Trophoblast cell (in vitro differentiated cells and primary cell): ENCODE results near the gene LKAAEAR1.

Experiments
- DNase-seq, 2 donors: peaks; one replicate each; pipeline ENCODE4 v3.0.0-alpha.2; 2016
- H2AFZ ChIP-seq: 2 replicates; pipeline ENCODE4 v1.6.1; 2013; ENCODE audit warnings: low read length, moderate library complexity, mild to moderate bottlenecking; ENCODE audit not compliant: insufficient read depth, poor library complexity
- H2AK5ac ChIP-seq: 2 replicates; pipeline ENCODE4 v1.6.1; 2013; ENCODE audit warnings: mild to moderate bottlenecking, low read length
- H2BK120ac ChIP-seq: 2 replicates; pipeline ENCODE4 v1.6.1; 2013; ENCODE audit warnings: low read length, mild to moderate bottlenecking, moderate library complexity; ENCODE audit not compliant: insufficient read depth, poor library complexity
- H2BK12ac ChIP-seq: 2 replicates; pipeline ENCODE4 v1.6.1; 2013; ENCODE audit warnings: mild to moderate bottlenecking, low read length, moderate library complexity
- H2BK5ac ChIP-seq: 2 replicates; pipeline ENCODE4 v1.6.1; 2013; ENCODE audit warnings: low read length, low read depth, moderate library complexity, mild to moderate bottlenecking; ENCODE audit not compliant: poor library complexity
- H3K14ac ChIP-seq: 2 replicates; pipeline ENCODE4 v1.6.1; 2013; ENCODE audit warnings: mild to moderate bottlenecking, low read length
- H3K18ac ChIP-seq: 2 replicates; pipeline ENCODE4 v1.6.1; 2013; ENCODE audit warnings: mild to moderate bottlenecking, low read length
- H3K23ac ChIP-seq: 2 replicates; pipeline ENCODE4 v1.6.1; 2013; ENCODE audit warnings: low read length
- H3K27ac ChIP-seq: 2 replicates; pipeline ENCODE4 v1.5.1; 2013; ENCODE audit warnings: low read depth, mild to moderate bottlenecking, inconsistent platforms, low read length, moderate library complexity
- H3K27me3 ChIP-seq: 2 replicates; pipeline ENCODE4 v1.6.1; 2013; ENCODE audit warnings: inconsistent platforms, mild to moderate bottlenecking, low read length, moderate library complexity; ENCODE audit not compliant: insufficient read depth
- H3K36me3 ChIP-seq, 2 experiments: 1 replicate in 1 of 2; 2 replicates in 1 of 2; pipeline ENCODE4 v1.6.1; 2013; ENCODE audit warnings: low read length in 2 of 2, mild to moderate bottlenecking in 2 of 2, moderate library complexity in 1 of 2; ENCODE audit not compliant: insufficient read depth in 2 of 2, control insufficient read depth in 1 of 2
- H3K4ac ChIP-seq: 2 replicates; pipeline ENCODE4 v1.6.1; 2013; ENCODE audit warnings: low read depth, mild to moderate bottlenecking, low read length, moderate library complexity
- H3K4me1 ChIP-seq, 2 experiments: 1 replicate in 1 of 2; 2 replicates in 1 of 2; pipeline ENCODE4 v1.6.1; 2013; ENCODE audit warnings: low read length in 2 of 2, mild to moderate bottlenecking in 2 of 2, moderate library complexity in 1 of 2; ENCODE audit not compliant: insufficient read depth in 2 of 2, control insufficient read depth in 1 of 2
- H3K4me2 ChIP-seq: 2 replicates; pipeline ENCODE4 v1.6.1; 2013; ENCODE audit warnings: inconsistent platforms, mild to moderate bottlenecking, low read length, moderate library complexity
- H3K4me3 ChIP-seq: 2 replicates; pipeline ENCODE4 v1.5.1; 2013; ENCODE audit warnings: mild to moderate bottlenecking, low read depth, low read length, inconsistent platforms
- H3K79me1 ChIP-seq: one replicate; pipeline ENCODE4 v1.6.1; 2013; ENCODE audit warnings: low read length
- H3K79me2 ChIP-seq: 2 replicates; pipeline ENCODE4 v1.6.1; 2013; ENCODE audit warnings: low read length, mild to moderate bottlenecking; ENCODE audit not compliant: control insufficient read depth, insufficient read depth, poor library complexity
- H3K9ac ChIP-seq: 2 replicates; pipeline ENCODE4 v1.6.1; 2013; ENCODE audit warnings: mild to moderate bottlenecking, low read length
- H3K9me3 ChIP-seq: 2 replicates; pipeline ENCODE4 v1.6.1; 2013; ENCODE audit warnings: low read depth, mild to moderate bottlenecking, control low read depth, inconsistent platforms, low read length; ENCODE audit not compliant: insufficient read depth
- H4K12ac ChIP-seq: 2 replicates; pipeline ENCODE4 v1.6.1; 2013; ENCODE audit warnings: low read depth, mild to moderate bottlenecking, low read length, moderate library complexity
- H4K8ac ChIP-seq: 2 replicates; pipeline ENCODE4 v1.6.1; 2013; ENCODE audit warnings: low read depth, mild to moderate bottlenecking, low read length, moderate library complexity
- H4K91ac ChIP-seq: one replicate; pipeline ENCODE4 v1.6.1; 2013; ENCODE audit warnings: low read depth, mild to moderate bottlenecking, low read length, moderate library complexity
- WGBS: extraction: QIAGEN DNeasy Blood & Tissue Kit; methylation state at CpG from one replicate; pipeline ENCODE4 v1.1.7; 2013; ENCODE audit warnings: missing lambda C conversion rate; ENCODE audit not compliant: insufficient read length, insufficient coverage; ENCODE audit errors: extremely low coverage; 5-methylcytosine and 5-hydroxymethylcytosine counted together

LKAAEAR1 gene

GRCh38 chr20:64044484-64045247 lies 39.5 kb downstream of the LKAAEAR1 start:
- no peak overlapping the region for H3K4me2 ChIP-seq
- no peak overlapping the region for H2AFZ ChIP-seq
- no peak overlapping the region for H3K4me3 ChIP-seq
- H4K12ac ChIP-seq, result no peak overlapping the region
- DNase-seq, result peak in 1 of 2 donors; percentile 21
- H2BK12ac ChIP-seq, result no peak overlapping the region
- H3K27me3 ChIP-seq, result peaks cover 31% of the 10 kb centered on the region
- no peak overlapping the region for H3K27ac ChIP-seq
- no peak overlapping the region for H2BK120ac ChIP-seq
- no peak overlapping the region for H3K14ac ChIP-seq
- no peak overlapping the region for H3K18ac ChIP-seq
- H3K4ac ChIP-seq, result no peak overlapping the region
- H3K4me1 ChIP-seq, result peaks cover 0 to 21% of the 10 kb centered on the region in 2 experiments
- H2AK5ac ChIP-seq, result no peak overlapping the region
- H3K9me3 ChIP-seq, result no peaks in the 10 kb centered on the region
- H3K79me2 ChIP-seq, result peaks cover 3% of the 10 kb centered on the region
- H3K79me1 ChIP-seq, result peaks cover 3% of the 10 kb centered on the region
- no peaks in the 10 kb centered on the region for H3K36me3 ChIP-seq
- no peak overlapping the region for H3K23ac ChIP-seq
- H4K91ac ChIP-seq, result no peak overlapping the region
- H2BK5ac ChIP-seq, result no peak overlapping the region
- no peak overlapping the region for H3K9ac ChIP-seq
- H4K8ac ChIP-seq, result no peak overlapping the region
- no CpG with 5 or more reads among the region's 14 CpGs for WGBS

- Histone ChIP-seq H2AFZ (no peak overlapping the region), H2BK120ac (no peak overlapping the region), H2BK12ac (no peak overlapping the region), H3K9me3 (no peaks in the 10 kb centered on the region), H3K4me2 (no peak overlapping the region), H3K4ac (no peak overlapping the region), H2BK5ac (no peak overlapping the region), H3K18ac (no peak overlapping the region), H4K12ac (no peak overlapping the region), H2AK5ac (no peak overlapping the region), H3K27ac (no peak overlapping the region), H4K91ac (no peak overlapping the region), H3K4me3 (no peak overlapping the region), H3K4me1 (peaks cover 0 to 24% of the 10 kb centered on the region in 2 experiments), H3K14ac (no peak overlapping the region), H3K23ac (no peak overlapping the region), H3K36me3 (no peaks in the 10 kb centered on the region), H3K27me3 (peaks cover 24% of the 10 kb centered on the region), H3K79me2 (peaks cover 3% of the 10 kb centered on the region), H3K9ac (no peak overlapping the region), H4K8ac (no peak overlapping the region), H3K79me1 (peaks cover 4% of the 10 kb centered on the region)
- 100% methylated on average over 1 of the region's 9 CpGs for WGBS
- DNase-seq, result no peak
Observed at GRCh38 chr20:64043768-64044167, 40.4 kb downstream of the LKAAEAR1 start.

GRCh38 chr20:64042054-64042781 lies 42.0 kb downstream of the LKAAEAR1 start:
- Histone ChIP-seq H4K91ac (peak overlapping the region; percentile 84), H3K79me1 (peaks cover 7% of the 10 kb centered on the region), H3K4me2 (peak overlapping the region; percentile 65), H2BK120ac (peak overlapping the region; percentile 29), H3K4ac (no peak overlapping the region), H3K4me1 (peaks cover 9 to 24% of the 10 kb centered on the region in 2 experiments), H3K27ac (no peak overlapping the region), H2BK5ac (no peak overlapping the region), H2AFZ (peak overlapping the region; percentile 19), H2AK5ac (no peak overlapping the region), H4K8ac (peak overlapping the region; percentile 95), H3K27me3 (peaks cover 13% of the 10 kb centered on the region), H3K79me2 (peaks cover 3% of the 10 kb centered on the region), H4K12ac (peak overlapping the region; percentile 34), H3K9me3 (no peaks in the 10 kb centered on the region), H3K36me3 (no peaks in the 10 kb centered on the region), H3K14ac (peak overlapping the region; percentile 75), H2BK12ac (peak overlapping the region; percentile 7), H3K4me3 (peak overlapping the region; percentile 62), H3K18ac (peak overlapping the region; percentile 51), H3K23ac (no peak overlapping the region), H3K9ac (peak overlapping the region; percentile 38)
- no CpG with 5 or more reads among the region's 55 CpGs for WGBS
- DNase-seq, result no peak

- no peak overlapping the region for H2BK12ac ChIP-seq
- H3K79me2 ChIP-seq, result peaks cover 3% of the 10 kb centered on the region
- H3K9ac ChIP-seq, result no peak overlapping the region
- H3K9me3 ChIP-seq, result no peaks in the 10 kb centered on the region
- no peak overlapping the region for H3K27ac ChIP-seq
- H2BK120ac ChIP-seq, result no peak overlapping the region
- peak overlapping the region; percentile 65 for H3K4me2 ChIP-seq
- no peaks in the 10 kb centered on the region for H3K36me3 ChIP-seq
- H3K18ac ChIP-seq, result no peak overlapping the region
- H3K4me1 ChIP-seq, result peaks cover 13 to 27% of the 10 kb centered on the region in 2 experiments
- no peak overlapping the region for H3K4me3 ChIP-seq
- no peak overlapping the region for H2BK5ac ChIP-seq
- no peak overlapping the region for H3K14ac ChIP-seq
- H4K8ac ChIP-seq, result peak overlapping the region; percentile 95
- H3K23ac ChIP-seq, result no peak overlapping the region
- no peak overlapping the region for H2AK5ac ChIP-seq
- H4K91ac ChIP-seq, result no peak overlapping the region
- WGBS, result no CpG with 5 or more reads among the region's 11 CpGs
- H4K12ac ChIP-seq, result peak overlapping the region; percentile 34
- H2AFZ ChIP-seq, result no peak overlapping the region
- peaks cover 7% of the 10 kb centered on the region for H3K79me1 ChIP-seq
- DNase-seq, result no peak
- H3K4ac ChIP-seq, result no peak overlapping the region
- peaks cover 9% of the 10 kb centered on the region for H3K27me3 ChIP-seq
Observed at GRCh38 chr20:64041781-64042053, 42.5 kb downstream of the LKAAEAR1 start.
